ENCODE results near the gene ZNF574.
"Not testable (repeated sequence)": the region's sequence is repeated elsewhere in the genome, so short reads cannot be mapped to it uniquely, and the experiment has no call there.

GRCh38 chr19:42100241-42100640, 24.3 kb downstream of the ZNF574 start:
- TF ChIP-seq POLR2AphosphoS5, CTCF, POLR2A (IDR thresholded peaks at IDR 0.05): not testable (repeated sequence)

Measured in prostate gland (tissue), 2 donors.